ENCODE data around the gene CEP152. TPM values are rescaled to one million over a fixed set of nuclear protein-coding genes. Genes with fewer than 3 reads are reported as not detected.

The CEP152 gene
- total and polyA plus RNA-seq, 2 of the 13 experiments (the other 11 are each of a cell fraction or from before 2014, with no cell fraction given) = 1.3 to 14.7 TPM

GRCh38 chr15:48850648-48851047, 39.8 kb upstream of the CEP152 start (continued):
- TF ChIP-seq ZNF678 (CRISPR knock-in tag; IDR thresholded peaks at IDR 0.05) (no peak), MEF2D (CRISPR knock-in tag; IDR thresholded peaks at IDR 0.05) (no peak), ZNF629 (CRISPR knock-in tag; conservative IDR thresholded peaks at IDR 0.05) (no peak), ZFYVE20 (CRISPR knock-in tag; IDR thresholded peaks at IDR 0.05; ENCODE audit: borderline replicate concordance, low read depth) (no peak)

GRCh38 chr15:48845123-48845522, 34.3 kb upstream of the CEP152 start:
- intact Hi-C loops (cut with micrococcal nuclease; ENCODE audit: unreplicated experiment) = no loop called here
- H3K4me2 ChIP-seq (ENCODE audit: low read depth, low read length) = no peak overlapping the region
- no peaks in the 10 kb centered on the region for H3K9me3 ChIP-seq (ENCODE audit: low read length)
- FAIRE-seq (no peak), ATAC-seq (no peak), DNase-seq (ENCODE audit: low spot score) (no peak)
- no peak overlapping the region for H3K27ac ChIP-seq (ENCODE audit: extremely low read length, insufficient read depth, low read length)
- H3K27me3 ChIP-seq (ENCODE audit: control insufficient read depth in 1 of 2, insufficient read depth in 2 of 2, low read length in 2 of 2) = no peaks in the 10 kb centered on the region; a peak in 1 of 5 replicates
- no peaks in the 10 kb centered on the region for H3K36me3 ChIP-seq (replicated peaks in 1 of 2; ENCODE audit: control insufficient read depth in 1 of 2, insufficient read depth in 2 of 2, low read length in 2 of 2)
- no peak overlapping the region for H2AFZ ChIP-seq (ENCODE audit: low read length)
- H3K4me1 ChIP-seq (ENCODE audit: insufficient read depth, low read length) = no peaks in the 10 kb centered on the region
- in situ Hi-C loops (cut with HindIII; ENCODE audit: extremely low pct_ligation_motif_present, low pct_unique_long_range_greater_than_20kb) = loop anchor here (25.0 kb wide), 1 partner anchor 483 kb away; no protein-coding TSS in a partner anchor
- H3K9ac ChIP-seq (ENCODE audit: insufficient read depth, low read depth, low read length) = no peak overlapping the region
- WGBS (ENCODE audit: low lambda C conversion rate) = 0% methylated on average over 1 of the region's 1 CpG
- H4K20me1 ChIP-seq (ENCODE audit: insufficient read depth, low read length) = no peaks in the 10 kb centered on the region
- no peak overlapping the region for H3K4me3 ChIP-seq (replicated peaks in 1 of 3; ENCODE audit: insufficient read depth in 1 of 3, low read depth in 2 of 3, low read length in 3 of 3)
- H3K79me2 ChIP-seq (ENCODE audit: insufficient read depth, low read length) = no peaks in the 10 kb centered on the region
- ChIA-PET CTCF (ENCODE audit: low intra/inter-chr PET ratio, low total read pairs) (no interaction called here), POLR2A (no interaction called here)
- no TSS peak for BruUV-seq (replicated peaks)
- TF ChIP-seq MLXIP (CRISPR knock-in tag; IDR thresholded peaks at IDR 0.05; ENCODE audit: borderline replicate concordance) (no peak), ZNF503 (CRISPR knock-in tag; IDR thresholded peaks at IDR 0.05) (no peak), BHLHE40 (IDR thresholded peaks at IDR 0.05; ENCODE audit: low read length) (no peak), ISX (CRISPR knock-in tag; conservative IDR thresholded peaks at IDR 0.05) (no peak), ZNF607 (CRISPR knock-in tag; IDR thresholded peaks at IDR 0.05; ENCODE audit: borderline replicate concordance) (no peak), ATF6 (CRISPR knock-in tag; conservative IDR thresholded peaks at IDR 0.05) (no peak), ZNF333 (CRISPR knock-in tag; IDR thresholded peaks at IDR 0.05; ENCODE audit: borderline replicate concordance) (no peak), U2AF2 (IDR thresholded peaks at IDR 0.05; ENCODE audit: low read depth, low read length) (no peak), EHMT2 (IDR thresholded peaks at IDR 0.05; ENCODE audit: borderline replicate concordance, low read depth, low read length) (no peak), PRDM4 (CRISPR knock-in tag; IDR thresholded peaks at IDR 0.05; ENCODE audit: borderline replicate concordance) (no peak), POGZ (CRISPR knock-in tag; IDR thresholded peaks at IDR 0.05) (no peak)
